ENCODE data around the gene CDH23. TPM values are rescaled to one million over a fixed set of nuclear protein-coding genes. Genes with fewer than 3 reads are reported as not detected.

CDH23 gene
- polyA plus RNA-seq, 1 donor from 2014 or later: 6.6 TPM

- H4K20me1 ChIP-seq (ENCODE audit: insufficient read depth): no peaks in the 10 kb centered on the region
- no peaks in the 10 kb centered on the region for H3K9me3 ChIP-seq (ENCODE audit: low read length)
- no peak overlapping the region for H2AFZ ChIP-seq (ENCODE audit: low read depth, low read length)
- H3K27me3 ChIP-seq (ENCODE audit: insufficient read depth, low read depth, low read length): no peaks in the 10 kb centered on the region
- no peak overlapping the region for H3K27ac ChIP-seq (ENCODE audit: low read length)
- no peak overlapping the region for H3K4me3 ChIP-seq (ENCODE audit: low read length)
- TF ChIP-seq MXI1 (conservative IDR thresholded peaks at IDR 0.05; ENCODE audit: poor library complexity, severe bottlenecking) (no peak), REST (IDR thresholded peaks at IDR 0.05; ENCODE audit: borderline replicate concordance) (no peak), POLR2AphosphoS5 (IDR thresholded peaks at IDR 0.05) (no peak), CTCF (IDR thresholded peaks at IDR 0.05; ENCODE audit: poor library complexity, severe bottlenecking) (no peak), EP300 (conservative IDR thresholded peaks at IDR 0.05; ENCODE audit: poor library complexity, severe bottlenecking) (no peak), TAF1 (IDR thresholded peaks at IDR 0.05; ENCODE audit: low read depth) (no peak), EZH2 (IDR thresholded peaks at IDR 0.05; ENCODE audit: borderline replicate concordance, insufficient read depth, low read length, poor library complexity, severe bottlenecking) (no peak), SMC3 (conservative IDR thresholded peaks at IDR 0.05; ENCODE audit: poor library complexity) (no peak), RAD21 (conservative IDR thresholded peaks at IDR 0.05) (no peak)
- no peaks in the 10 kb centered on the region for H3F3A ChIP-seq (ENCODE audit: insufficient read depth, low read length, poor library complexity, severe bottlenecking)
- H3K9me2 ChIP-seq (ENCODE audit: insufficient read depth, low read length): no peaks in the 10 kb centered on the region
- H3K79me2 ChIP-seq (replicated peaks; ENCODE audit: insufficient read depth, low read length): no peaks in the 10 kb centered on the region
- H3K9ac ChIP-seq (ENCODE audit: low read length): no peak overlapping the region
- H3K4me2 ChIP-seq (ENCODE audit: low read length): no peak overlapping the region
- no peaks in the 10 kb centered on the region for H3K36me3 ChIP-seq (ENCODE audit: insufficient read depth, low read length)
Measured at GRCh38 chr10:71390921-71391690, 5.6 kb upstream of the CDH23 start.

GRCh38 chr10:71391701-71392100, 5.0 kb upstream of the CDH23 start:
- Histone ChIP-seq H3K27ac (ENCODE audit: low read length) (no peak overlapping the region), H3K79me2 (replicated peaks; ENCODE audit: insufficient read depth, low read length) (no peaks in the 10 kb centered on the region), H3K4me2 (ENCODE audit: low read length) (no peak overlapping the region), H3K27me3 (ENCODE audit: insufficient read depth, low read depth, low read length) (no peaks in the 10 kb centered on the region), H4K20me1 (ENCODE audit: insufficient read depth) (no peaks in the 10 kb centered on the region), H3K9me3 (ENCODE audit: low read length) (no peaks in the 10 kb centered on the region), H2AFZ (ENCODE audit: low read depth, low read length) (no peak overlapping the region), H3K9me2 (ENCODE audit: insufficient read depth, low read length) (no peaks in the 10 kb centered on the region), H3K9ac (ENCODE audit: low read length) (no peak overlapping the region), H3K4me3 (ENCODE audit: low read length) (no peak overlapping the region), H3K36me3 (ENCODE audit: insufficient read depth, low read length) (no peaks in the 10 kb centered on the region), H3F3A (ENCODE audit: insufficient read depth, low read length, poor library complexity, severe bottlenecking) (no peaks in the 10 kb centered on the region)
- TF ChIP-seq MXI1 (conservative IDR thresholded peaks at IDR 0.05; ENCODE audit: poor library complexity, severe bottlenecking) (no peak), RAD21 (conservative IDR thresholded peaks at IDR 0.05) (no peak), REST (IDR thresholded peaks at IDR 0.05; ENCODE audit: borderline replicate concordance) (no peak), EP300 (conservative IDR thresholded peaks at IDR 0.05; ENCODE audit: poor library complexity, severe bottlenecking) (no peak), TAF1 (IDR thresholded peaks at IDR 0.05; ENCODE audit: low read depth) (no peak), POLR2AphosphoS5 (IDR thresholded peaks at IDR 0.05) (no peak), SMC3 (conservative IDR thresholded peaks at IDR 0.05; ENCODE audit: poor library complexity) (no peak), CTCF (IDR thresholded peaks at IDR 0.05; ENCODE audit: poor library complexity, severe bottlenecking) (no peak), EZH2 (IDR thresholded peaks at IDR 0.05; ENCODE audit: borderline replicate concordance, insufficient read depth, low read length, poor library complexity, severe bottlenecking) (no peak)

All from neural cell (in vitro differentiated cells).